Measurements from ENCODE around the gene SCN8A.

The SCN8A gene

DNA sequence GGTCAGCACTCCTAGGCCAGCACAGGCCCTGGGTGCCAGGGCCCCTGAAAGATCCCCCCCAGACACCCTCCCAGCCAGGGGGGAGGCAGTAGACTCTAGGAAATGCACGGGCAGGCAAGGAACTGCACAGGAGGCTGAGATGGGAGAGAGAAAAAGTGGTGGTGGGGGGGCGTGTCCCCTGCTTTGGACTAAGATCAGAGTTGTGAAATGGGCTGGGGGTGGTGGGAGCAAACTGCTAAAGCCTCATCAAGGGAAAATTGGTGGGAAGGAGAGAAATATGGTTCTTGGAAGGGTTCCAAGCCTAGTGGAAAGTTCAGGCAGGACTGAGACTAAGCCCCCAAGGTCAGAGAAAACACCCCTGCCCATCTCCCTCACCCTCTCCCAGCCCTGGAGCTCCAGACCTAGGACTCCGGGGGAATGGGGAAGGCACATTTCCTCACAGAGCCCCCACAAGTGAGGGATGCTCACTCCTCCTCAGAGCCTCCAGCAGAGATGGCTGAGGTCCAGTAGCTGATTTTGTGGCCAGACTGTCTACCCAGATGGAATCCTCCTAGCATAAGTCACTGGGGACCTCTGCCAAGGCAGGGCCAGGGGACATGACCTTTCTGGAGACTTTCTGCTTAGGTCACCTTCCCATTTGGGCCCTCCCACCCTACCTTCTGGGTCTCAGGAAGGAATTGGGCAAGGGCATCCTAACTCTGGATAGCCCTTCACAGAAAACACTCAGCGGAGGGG is 227.7 kb downstream of the SCN8A start:
- no peaks in the 10 kb centered on the region for H3K27me3 ChIP-seq (replicated peaks)
- in situ Hi-C loops (cut with HindIII; ENCODE audit: low pct_ligation_motif_present, low sequenced_read_pairs): no loop called here
- no peaks in the 10 kb centered on the region for H3K36me3 ChIP-seq (replicated peaks)
- peak; percentile 49 for DNase-seq
- TF ChIP-seq, protein P1, sequence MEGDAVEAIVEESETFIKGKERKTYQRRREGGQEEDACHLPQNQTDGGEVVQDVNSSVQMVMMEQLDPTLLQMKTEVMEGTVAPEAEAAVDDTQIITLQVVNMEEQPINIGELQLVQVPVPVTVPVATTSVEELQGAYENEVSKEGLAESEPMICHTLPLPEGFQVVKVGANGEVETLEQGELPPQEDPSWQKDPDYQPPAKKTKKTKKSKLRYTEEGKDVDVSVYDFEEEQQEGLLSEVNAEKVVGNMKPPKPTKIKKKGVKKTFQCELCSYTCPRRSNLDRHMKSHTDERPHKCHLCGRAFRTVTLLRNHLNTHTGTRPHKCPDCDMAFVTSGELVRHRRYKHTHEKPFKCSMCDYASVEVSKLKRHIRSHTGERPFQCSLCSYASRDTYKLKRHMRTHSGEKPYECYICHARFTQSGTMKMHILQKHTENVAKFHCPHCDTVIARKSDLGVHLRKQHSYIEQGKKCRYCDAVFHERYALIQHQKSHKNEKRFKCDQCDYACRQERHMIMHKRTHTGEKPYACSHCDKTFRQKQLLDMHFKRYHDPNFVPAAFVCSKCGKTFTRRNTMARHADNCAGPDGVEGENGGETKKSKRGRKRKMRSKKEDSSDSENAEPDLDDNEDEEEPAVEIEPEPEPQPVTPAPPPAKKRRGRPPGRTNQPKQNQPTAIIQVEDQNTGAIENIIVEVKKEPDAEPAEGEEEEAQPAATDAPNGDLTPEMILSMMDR (IDR thresholded peaks at IDR 0.05; ENCODE audit: low read depth, low read length, missing control alignments): no peak
- no peak overlapping the region for H3K27ac ChIP-seq
- H3K4me3 ChIP-seq (ENCODE audit: low read depth, low read length): no peak overlapping the region

DNA sequence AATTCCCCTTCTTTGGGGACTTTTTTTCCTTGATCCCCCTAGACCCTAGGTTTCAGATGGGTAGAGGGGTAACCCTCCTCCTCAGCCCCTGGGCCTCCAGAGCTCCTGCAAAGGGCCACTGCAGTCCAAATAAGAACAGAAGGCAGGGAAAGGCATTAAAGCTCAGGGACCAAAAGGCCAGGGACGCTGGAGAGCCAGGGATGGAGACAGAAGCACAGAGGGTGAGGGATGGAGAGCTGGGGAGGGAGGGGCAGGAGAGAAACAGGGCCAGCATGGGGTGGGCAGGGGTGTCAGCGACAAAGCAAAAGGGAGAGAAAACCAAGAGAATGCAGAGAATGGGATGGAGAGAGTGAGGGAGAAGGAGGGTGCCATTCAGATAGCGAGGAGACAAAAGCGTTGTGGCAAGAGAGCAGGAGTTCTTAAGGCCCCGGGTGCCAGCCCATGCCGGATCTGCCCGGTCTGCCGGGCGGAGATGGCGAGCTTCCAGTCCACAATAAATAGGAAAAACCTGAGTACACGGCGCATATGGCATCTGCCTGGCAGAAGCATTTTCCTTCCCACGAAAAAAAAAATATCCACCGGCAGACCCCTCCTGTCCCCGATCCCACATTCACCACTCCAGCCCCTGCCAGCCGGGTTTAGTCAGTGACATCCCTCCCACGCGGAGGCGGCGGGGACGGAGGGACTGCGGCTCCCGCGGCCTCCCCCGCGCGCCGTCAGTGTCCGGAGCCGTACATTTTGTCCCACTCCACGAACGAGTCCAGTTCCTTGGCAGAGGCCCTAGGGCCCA is 228.9 kb downstream of the SCN8A start:
- in situ Hi-C loops (cut with HindIII; ENCODE audit: low pct_ligation_motif_present, low sequenced_read_pairs): no loop called here
- no peak for DNase-seq
- H3K27me3 ChIP-seq (replicated peaks): peaks cover 5% of the 10 kb centered on the region
- H3K4me3 ChIP-seq (ENCODE audit: low read depth, low read length): peak overlapping the region; percentile 36
- no peaks in the 10 kb centered on the region for H3K36me3 ChIP-seq (replicated peaks)
- TF ChIP-seq, protein P1 (IDR thresholded peaks at IDR 0.05; ENCODE audit: low read depth, low read length, missing control alignments): no peak
- H3K27ac ChIP-seq: no peak overlapping the region

- Histone ChIP-seq H3K36me3 (replicated peaks) (no peaks in the 10 kb centered on the region), H3K27ac (no peak overlapping the region), H3K4me3 (ENCODE audit: low read depth, low read length) (peak overlapping the region; percentile 49), H3K27me3 (replicated peaks) (peaks cover 5% of the 10 kb centered on the region)
- in situ Hi-C loops (cut with HindIII; ENCODE audit: low pct_ligation_motif_present, low sequenced_read_pairs): no loop called here
- DNase-seq: no peak
- TF ChIP-seq, protein P1 (IDR thresholded peaks at IDR 0.05; ENCODE audit: low read depth, low read length, missing control alignments): no peak
Measured at GRCh38 chr12:51820526-51821439, 229.8 kb downstream of the SCN8A start.

DNA sequence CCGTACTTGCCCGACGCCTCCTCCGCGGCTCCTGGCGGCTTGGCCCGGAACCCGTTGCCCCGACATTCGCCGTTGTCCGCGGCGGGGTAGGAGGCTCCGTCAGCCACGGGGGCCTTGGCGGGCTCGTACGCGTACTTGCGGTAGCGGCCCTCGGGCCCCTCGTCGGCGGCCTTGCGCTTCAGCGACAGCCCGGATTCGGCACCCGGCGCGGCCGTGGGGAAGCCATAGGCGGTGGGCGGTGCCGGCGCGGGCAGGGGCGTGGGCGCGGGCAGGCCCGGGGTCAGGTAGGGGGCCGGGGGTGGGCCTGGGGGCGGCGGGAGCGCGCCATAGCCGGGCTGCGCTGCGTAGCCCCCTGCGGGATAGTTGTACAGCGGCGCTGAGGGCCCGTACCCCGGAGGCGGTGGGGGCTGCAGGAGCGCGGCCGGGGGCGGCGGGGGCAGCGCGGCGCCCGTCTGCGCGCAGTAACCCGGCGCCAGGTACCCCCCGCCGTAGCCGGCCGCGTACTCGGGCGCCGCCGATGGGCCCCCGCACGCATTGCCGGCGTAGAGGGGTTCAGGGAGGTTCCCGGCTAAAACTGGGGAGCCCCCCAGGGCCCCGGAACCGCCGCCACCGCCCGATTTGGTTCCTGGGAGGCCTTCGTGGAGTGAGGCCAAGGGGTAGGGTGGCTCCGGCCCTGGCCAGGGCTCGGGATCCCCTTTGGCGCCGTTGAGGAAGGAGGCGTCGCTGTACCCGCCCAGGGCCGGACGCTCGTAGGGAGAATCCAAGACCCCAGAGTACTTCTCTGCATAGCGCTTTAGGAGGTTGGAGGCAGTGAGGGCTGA is 230.6 kb downstream of the SCN8A start:
- in situ Hi-C loops (cut with HindIII; ENCODE audit: low pct_ligation_motif_present, low sequenced_read_pairs): no loop called here
- Histone ChIP-seq H3K27me3 (replicated peaks) (peaks cover 5% of the 10 kb centered on the region), H3K4me3 (ENCODE audit: low read depth, low read length) (peak overlapping the region; percentile 49), H3K36me3 (replicated peaks) (no peaks in the 10 kb centered on the region), H3K27ac (no peak overlapping the region)
- no peak for DNase-seq
- TF ChIP-seq, protein P1 (IDR thresholded peaks at IDR 0.05; ENCODE audit: low read depth, low read length, missing control alignments): no peak

DNA sequence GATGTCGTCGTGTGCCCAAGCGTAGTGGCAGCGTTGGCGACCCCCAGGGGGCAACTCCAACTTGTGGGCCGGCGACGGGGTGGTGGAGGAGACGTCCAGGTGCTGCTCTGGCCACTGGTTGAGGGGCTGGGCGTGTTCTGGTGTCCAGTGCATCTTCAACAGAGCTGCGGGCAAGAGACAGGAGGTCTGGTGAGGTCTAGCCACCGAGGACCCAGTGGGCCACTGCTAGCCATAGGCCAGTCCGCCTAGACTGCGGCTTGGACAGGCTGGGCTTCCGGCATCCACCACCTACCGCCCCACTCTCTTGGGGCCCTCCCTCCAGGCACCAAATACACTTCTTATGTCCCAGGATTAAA is 231.2 kb downstream of the SCN8A start:
- Histone ChIP-seq H3K27ac (no peak overlapping the region), H3K4me3 (ENCODE audit: low read depth, low read length) (no peak overlapping the region), H3K27me3 (replicated peaks) (peaks cover 5% of the 10 kb centered on the region), H3K36me3 (replicated peaks) (no peaks in the 10 kb centered on the region)
- TF ChIP-seq, protein P1 (IDR thresholded peaks at IDR 0.05; ENCODE audit: low read depth, low read length, missing control alignments): no peak
- no peak for DNase-seq
- in situ Hi-C loops (cut with HindIII; ENCODE audit: low pct_ligation_motif_present, low sequenced_read_pairs): no loop called here

Data from brain microvascular endothelial cell (primary cell).